ENCODE data around the gene UBTD1. TPM values are rescaled to one million over a fixed set of nuclear protein-coding genes. Genes with fewer than 3 reads are reported as not detected.

Gene UBTD1
- total RNA-seq, 1 donor from 2014 or later = 1.1 TPM

- DNase-seq = no peak
These were observed 15.2 kb upstream of the UBTD1 start for GRCh38 chr10:97483506-97483905.

GRCh38 chr10:97483921-97484320 lies 14.8 kb upstream of the UBTD1 start:
- no peak for DNase-seq

- DNase-seq = no peak
These were observed 13.0 kb upstream of the UBTD1 start for GRCh38 chr10:97485647-97486281.

- DNase-seq = peak; percentile 28
These were observed 8.1 kb upstream of the UBTD1 start for GRCh38 chr10:97490592-97490991.

- DNase-seq = no peak
These were observed 4.6 kb upstream of the UBTD1 start for GRCh38 chr10:97494151-97494550.

- DNase-seq = no peak
These were observed 3.7 kb upstream of the UBTD1 start for GRCh38 chr10:97494863-97495506.

GRCh38 chr10:97497572-97498075 lies 1.1 kb upstream of the UBTD1 start:
- DNase-seq = peak; percentile 76

- peak; percentile 100 for DNase-seq
These were observed 466 bp upstream of the UBTD1 start, which contains the start of gene MMS19 for GRCh38 chr10:97498076-97498840. TSS of gene MMS19 (minus strand) at chr10:97498422. CDS start at chr10:97498384, 38 bp downstream.

- no peak for DNase-seq
These were observed 1.0 kb downstream of the UBTD1 start for GRCh38 chr10:97499561-97500296.

- no peak for DNase-seq
These were observed 1.5 kb downstream of the UBTD1 start for GRCh38 chr10:97500297-97500575.

GRCh38 chr10:97502916-97503315 lies 4.2 kb downstream of the UBTD1 start:
- no peak for DNase-seq

GRCh38 chr10:97503406-97503805 lies 4.7 kb downstream of the UBTD1 start:
- no peak for DNase-seq

GRCh38 chr10:97505152-97505551 lies 6.4 kb downstream of the UBTD1 start:
- no peak for DNase-seq

GRCh38 chr10:97506199-97506991 lies 7.7 kb downstream of the UBTD1 start:
- no peak for DNase-seq

GRCh38 chr10:97508342-97508741 lies 9.6 kb downstream of the UBTD1 start:
- DNase-seq = no peak

GRCh38 chr10:97509120-97509680 lies 10.5 kb downstream of the UBTD1 start:
- DNase-seq = no peak

- DNase-seq = no peak
These were observed 12.0 kb downstream of the UBTD1 start for GRCh38 chr10:97510686-97511085.

GRCh38 chr10:97511711-97512440 lies 13.2 kb downstream of the UBTD1 start:
- no peak for DNase-seq

- DNase-seq = no peak
These were observed 14.3 kb downstream of the UBTD1 start for GRCh38 chr10:97512993-97513392.

- no peak for DNase-seq
These were observed 15.6 kb downstream of the UBTD1 start for GRCh38 chr10:97514344-97514743.
